Heart right ventricle (tissue), 16 donors: ENCODE results near the gene EPN2. TPM values are rescaled to one million over a fixed set of nuclear protein-coding genes. Genes with fewer than 3 reads are reported as not detected.
A peak's percentile ranks its signal among the peaks of the same experiment; 100 is the strongest.

ENCODE experiments used
- ATAC-seq, 8 donors: fragments of 200-7000 bp; cut with Tn5 transposase; one replicate each; pipeline ENCODE4 v1.9.1; 2020; ENCODE audit warnings: mild to moderate bottlenecking in 8 of 8, moderate library complexity in 8 of 8, moderate number of reproducible peaks in 1 of 8
- DNase-seq, 2 donors: peaks; one replicate each; pipeline ENCODE4 v3.0.0-alpha.2; 2020
- H3K27ac ChIP-seq, 10 donors: fragments of 200-600 bp; sonication (generic) in 2 of 10; one replicate each; pipeline versions ENCODE4 v1.5.0 to v1.8.0; 2020 to 2022; ENCODE audit warnings: mild to moderate bottlenecking in 3 of 10
- H3K27me3 ChIP-seq, 7 donors: fragments of 200-600 bp; one replicate each; pipeline ENCODE4 v1.8.0; 2021 to 2022; ENCODE audit warnings: mild to moderate bottlenecking in 2 of 7
- H3K36me3 ChIP-seq, 9 donors: fragments of 200-600 bp; sonication (generic) in 1 of 9; one replicate each; pipeline versions ENCODE4 v1.5.0 to v1.8.0; 2020 to 2022; ENCODE audit warnings: mild to moderate bottlenecking in 2 of 9
- H3K4me1 ChIP-seq, 9 donors: fragments of 200-600 bp; sonication (generic) in 1 of 9; one replicate each; pipeline versions ENCODE4 v1.5.0 to v1.8.0; 2020 to 2022; ENCODE audit warnings: mild to moderate bottlenecking in 4 of 9
- H3K4me3 ChIP-seq, 10 donors: fragments of 200-600 bp; sonication (generic) in 2 of 10; one replicate each; pipeline versions ENCODE4 v1.5.0 to v1.8.0; 2020 to 2022; ENCODE audit warnings: mild to moderate bottlenecking in 7 of 10, moderate library complexity in 2 of 10
- H3K9me3 ChIP-seq, 11 donors: fragments of 200-600 bp in 10 of 11; sonication (generic) in 2 of 11; one replicate each; pipeline versions ENCODE4 v1.5.0 to v1.8.0; 2013 to 2022; ENCODE audit warnings: mild to moderate bottlenecking in 2 of 11, control low read depth in 1 of 11, moderate library complexity in 1 of 11
- CTCF ChIP-seq, 9 donors: fragments of 200-600 bp; sonication (generic) in 2 of 9; IDR thresholded peaks; one replicate each; pipeline versions ENCODE4 v1.5.0 to v1.8.0; 2021 to 2022; ENCODE audit warnings: antibody characterized with exemption in 9 of 9, mild to moderate bottlenecking in 5 of 9, moderate library complexity in 1 of 9
- WGBS, 2 donors: extraction: QIAGEN DNeasy Blood & Tissue Kit; methylation state at CpG; one replicate each; pipeline ENCODE4 v1.1.7; 2013; ENCODE audit warnings: inconsistent platforms in 1 of 2; 5-methylcytosine and 5-hydroxymethylcytosine counted together
- intact Hi-C, 10 donors: fragments of 100-400 bp; cut with DNase I; formaldehyde crosslinking; loops; one replicate each; pipeline versions ENCODE4 v1.11.1 to v1.14.2; 2022
- polyA plus RNA-seq, 2 donors: library from polyadenylated mRNA; stranded (reverse); fragments of 200-250 nt; gene quantifications; one replicate each; pipeline ENCODE4 v1.2.3, GENCODE V29; 2013
- total RNA-seq, 10 donors: library from RNA; stranded (reverse); fragmentation: NEBNext Ultra II Directional in 3 of 10; extraction: Animal tissue kit (Norgen Biotek cat#: 25700) in 3 of 10; gene quantifications; one replicate each; pipeline versions ENCODE4 v1.2.1 to v1.2.4, GENCODE V29; 2021 to 2023
- donor health status: Arrhythmogenic right ventricular cardiomyopathy.
- donor health status: ischemic (EF 13 %, LVEDD 7.1; RV severe dilation, severe dysfunction).
- donor health status: healthy with polysubstance abuse.
- donor health status: DM: no; HTN: yes; CAD: no.
- donor health status: DM: no; HTN: no; CAD: no.
- donor health status: ischemic (EF 25% LVEDD 6.9; RV normal size, moderate dysfunction).
- donor health status: ischemic (EF 25% LVEDD 5.7; RV mildly dilated, moderate dysfunction).
- donor health status: healthy.
- donor health status: DM: yes; HTN: yes; CAD: no.
- donor health status: Ischemic cardiomyopathy.
- donor health status: ischemic (EF 35%, LVEDD 5.7; RV mildly dilated, moderate dysfunction).
- donor health status: nonischemic (EF 11% LVEDD 7.7; RV severe dilation, severe dysfunction).
- donor health status: DM: yes; HTN: yes; CAD: no.
- donor health status: PGD.
- donor health status: ischemic (EF 29% LVEDD 5.4; RV normal size, mild dysfunction).
- donor health status: nonischemic (EF 23%, LVEDD 6.1; RV moderate dilation, normal function).

EPN2 gene
- total and polyA plus RNA-seq, 12 donors, result 20.0 to 83.1 (median 54.9) TPM

GRCh38 chr17:19374136-19374535, 137.0 kb downstream of the EPN2 start:
- Histone ChIP-seq H3K9me3 (no peaks in the 10 kb centered on the region), H3K36me3 (peaks cover 0 to 8% (median 0%) of the 10 kb centered on the region in 9 donors), H3K27ac (no peak overlapping the region), H3K4me1 (peaks cover 7 to 53% (median 31%) of the 10 kb centered on the region in 9 donors), H3K4me3 (no peak overlapping the region), H3K27me3 (no peaks in the 10 kb centered on the region)
- ATAC-seq, result no peak
- DNase-seq, result no peak
- TF ChIP-seq CTCF (IDR thresholded peaks at IDR 0.05), result no peak
- intact Hi-C loops, result no loop called here
- 92% methylated on average over 5 of the region's 5 CpGs for WGBS, 2 donors

- no peaks in the 10 kb centered on the region for H3K9me3 ChIP-seq
- intact Hi-C loops, result loop anchor here in 2 of 10 donors (2.0 to 5.0 kb wide), 2 partner anchors 21 to 72 kb away; no protein-coding TSS in a partner anchor
- H3K4me1 ChIP-seq, result peaks cover 4 to 48% (median 25%) of the 10 kb centered on the region in 9 donors
- no peak for TF ChIP-seq CTCF (IDR thresholded peaks at IDR 0.05)
- H3K36me3 ChIP-seq, result peaks cover 0 to 23% (median 9%) of the 10 kb centered on the region in 9 donors
- no peak overlapping the region for H3K4me3 ChIP-seq
- H3K27me3 ChIP-seq, result no peaks in the 10 kb centered on the region
- DNase-seq (no peak), ATAC-seq (no peak)
- WGBS, 2 donors, result 97 to 100% methylated on average over 1 of the region's 1 CpG
- H3K27ac ChIP-seq, result no peak overlapping the region
Measured at GRCh38 chr17:19375732-19376131, 138.6 kb downstream of the EPN2 start.

GRCh38 chr17:19376811-19377210, 139.6 kb downstream of the EPN2 start:
- intact Hi-C loops, result loop anchor here in 2 of 10 donors (2.0 to 5.0 kb wide), 2 partner anchors 20 to 70 kb away; no protein-coding TSS in a partner anchor
- DNase-seq, result no peak

More at GRCh38 chr17:19376811-19377210, 139.6 kb downstream of the EPN2 start:
- Histone ChIP-seq H3K4me1 (peaks cover 3 to 37% (median 21%) of the 10 kb centered on the region in 9 donors), H3K4me3 (peak overlapping the region; percentile 47 to 96 (median 88)), H3K27me3 (no peaks in the 10 kb centered on the region), H3K36me3 (peaks cover 0 to 34% (median 19%) of the 10 kb centered on the region in 9 donors), H3K9me3 (no peaks in the 10 kb centered on the region), H3K27ac (peak overlapping the region; percentile 80 to 98 (median 94))
- 26 to 54% methylated on average over 2 of the region's 2 CpGs for WGBS, 2 donors
- TF ChIP-seq CTCF (IDR thresholded peaks at IDR 0.05), result no peak
- ATAC-seq, result no peak
